Ishikawa (cell line): ENCODE measurements around the gene CNTNAP4.

Experiments used
- CEBPB ChIP-seq: IDR thresholded peaks from 2 replicates; pipeline ENCODE4 v1.6.1; 2012
- CREB1 ChIP-seq: IDR thresholded peaks from 2 replicates; pipeline ENCODE4 v1.6.1; 2012; ENCODE audit warnings: low read depth
- EGR1 ChIP-seq: IDR thresholded peaks from 2 replicates; pipeline ENCODE4 v1.6.1; 2012
- EP300 ChIP-seq: IDR thresholded peaks from 2 replicates; pipeline ENCODE4 v1.6.1; 2012; ENCODE audit warnings: borderline replicate concordance
- FOXM1 ChIP-seq: IDR thresholded peaks from 2 replicates; pipeline ENCODE4 v1.6.1; 2012; ENCODE audit warnings: low read depth, borderline replicate concordance
- MAX ChIP-seq: IDR thresholded peaks from 2 replicates; pipeline ENCODE4 v1.6.1; 2012
- NFIC ChIP-seq: IDR thresholded peaks from 2 replicates; pipeline ENCODE4 v1.6.1; 2012
- RAD21 ChIP-seq: IDR thresholded peaks from 2 replicates; pipeline ENCODE4 v1.6.1; 2012; ENCODE audit warnings: low read depth
- REST ChIP-seq: IDR thresholded peaks from 2 replicates; pipeline ENCODE4 v1.6.1; 2012; ENCODE audit warnings: low read depth, mild to moderate bottlenecking
- TAF1 ChIP-seq: IDR thresholded peaks from 2 replicates; pipeline ENCODE4 v1.6.1; 2012; ENCODE audit warnings: low read depth, mild to moderate bottlenecking
- TCF12 ChIP-seq: IDR thresholded peaks from 2 replicates; pipeline ENCODE4 v1.6.1; 2012; ENCODE audit warnings: low read depth
- TEAD4 ChIP-seq: IDR thresholded peaks from 2 replicates; pipeline ENCODE4 v1.6.1; 2012
- USF1 ChIP-seq: IDR thresholded peaks from 2 replicates; pipeline ENCODE4 v1.6.1; 2012
- YY1 ChIP-seq: IDR thresholded peaks from 2 replicates; pipeline ENCODE4 v1.6.1; 2012; ENCODE audit warnings: low read depth
- ZBTB7A ChIP-seq: IDR thresholded peaks from 2 replicates; pipeline ENCODE4 v1.6.1; 2012; ENCODE audit warnings: low read depth

The CNTNAP4 gene

GRCh38 chr16:76292218-76292617, 15.0 kb downstream of the CNTNAP4 start:
- TF ChIP-seq CREB1 (no peak), YY1 (no peak), ZBTB7A (no peak), REST (no peak)

- TF ChIP-seq CREB1 (no peak), USF1 (no peak), YY1 (no peak), RAD21 (no peak), MAX (no peak), FOXM1 (no peak), TAF1 (no peak)
These were observed 16.8 kb downstream of the CNTNAP4 start for GRCh38 chr16:76293980-76294379.

GRCh38 chr16:76294396-76295214, 17.4 kb downstream of the CNTNAP4 start:
- TF ChIP-seq RAD21: no peak
- no peak for TF ChIP-seq YY1
- TF ChIP-seq EP300: no peak
- no peak for TF ChIP-seq CREB1
- TF ChIP-seq FOXM1: no peak
- TF ChIP-seq CEBPB: no peak
- no peak for TF ChIP-seq TCF12

GRCh38 chr16:76297941-76298340, 20.7 kb downstream of the CNTNAP4 start:
- TF ChIP-seq TEAD4: no peak
- no peak for TF ChIP-seq YY1
- TF ChIP-seq NFIC: no peak
- TF ChIP-seq EGR1: no peak
- TF ChIP-seq FOXM1: no peak
- TF ChIP-seq TCF12: no peak
- TF ChIP-seq CREB1: no peak
- no peak for TF ChIP-seq REST

GRCh38 chr16:76303637-76304314, 26.6 kb downstream of the CNTNAP4 start:
- TF ChIP-seq TEAD4 (no peak), YY1 (no peak), MAX (no peak), REST (no peak), RAD21 (no peak), CEBPB (no peak)
